A673 (cell line): ENCODE measurements around the gene CPA1. TPM values are rescaled to one million over a fixed set of nuclear protein-coding genes. Genes with fewer than 3 reads are reported as not detected.

ENCODE experiments used
- BruUV-seq: library from RNA; stranded (reverse); fragments of 400-500 nt; replicated peaks from 2 replicates; lab custom pipeline; 2021; lab: Mats Ljungman, UMichigan
- CTCF ChIA-PET: fragments of 300-600 bp; sonication (Branson Sonifier 250); formaldehyde crosslinking; loops from one replicate; lab custom pipeline; 2022; ENCODE audit warnings: antibody characterized with exemption; lab: Charles Lee
- POLR2A ChIA-PET: fragments of 300-600 bp; sonication (Branson Sonifier 250); formaldehyde crosslinking; loops from one replicate; lab custom pipeline; 2022; ENCODE audit warnings: antibody characterized with exemption; ENCODE audit not compliant: low non-redundant PET; lab: Charles Lee
- DNase-seq: peaks from one replicate; pipeline ENCODE4 v3.0.0-alpha.2; 2015; ENCODE audit warnings: low spot score
- H3K27ac ChIP-seq: fragments of 200-600 bp; sonication (generic); 2 replicates; pipeline ENCODE4 v1.5.1; 2016; ENCODE audit warnings: mixed run types, low read depth, mild to moderate bottlenecking, mixed read lengths, antibody characterized with exemption, low read length; ENCODE audit not compliant: poor library complexity, severe bottlenecking
- H3K27me3 ChIP-seq: fragments of 200-600 bp; sonication (generic); replicated peaks from 2 replicates; pipeline ENCODE4 v1.6.1; 2017; ENCODE audit warnings: mixed run types, low read depth, mild to moderate bottlenecking, mixed read lengths, antibody characterized with exemption, low read length; ENCODE audit not compliant: insufficient read depth, poor library complexity
- H3K36me3 ChIP-seq: fragments of 200-600 bp; sonication (generic); 2 replicates; pipeline ENCODE4 v1.6.1; 2016; ENCODE audit warnings: mixed run types, mild to moderate bottlenecking, mixed read lengths, antibody characterized with exemption, low read length; ENCODE audit not compliant: insufficient read depth, poor library complexity, severe bottlenecking
- H3K4me1 ChIP-seq: fragments of 200-600 bp; sonication (generic); 2 replicates; pipeline ENCODE4 v1.6.1; 2017; ENCODE audit warnings: mixed run types, mild to moderate bottlenecking, mixed read lengths, antibody characterized with exemption, low read length; ENCODE audit not compliant: insufficient read depth, poor library complexity, severe bottlenecking
- H3K4me3 ChIP-seq: fragments of 200-600 bp; sonication (generic); 2 replicates; pipeline ENCODE4 v1.5.1; 2016; ENCODE audit warnings: low read depth, mixed run types, mild to moderate bottlenecking, mixed read lengths, low read length; ENCODE audit not compliant: poor library complexity, severe bottlenecking
- H3K9me3 ChIP-seq: fragments of 200-600 bp; sonication (generic); 2 replicates; pipeline ENCODE4 v1.6.1; 2016; ENCODE audit warnings: mixed run types, low read depth, mild to moderate bottlenecking, mixed read lengths, antibody characterized with exemption, low read length; ENCODE audit not compliant: poor library complexity, severe bottlenecking
- CTCF ChIP-seq: fragments of 300-800, 200-600 bp; sonication (generic); conservative IDR thresholded peaks from 2 replicates; pipeline ENCODE4 v1.5.1; 2017; ENCODE audit warnings: low read depth, mild to moderate bottlenecking, antibody characterized with exemption, low read length, moderate library complexity, mixed read lengths
- EZH2 ChIP-seq: fragments of 200-600 bp; sonication (generic); IDR thresholded peaks from 2 replicates; pipeline ENCODE4 v1.6.1; 2017; ENCODE audit warnings: borderline replicate concordance, low read depth, mild to moderate bottlenecking, mixed read lengths, antibody characterized with exemption, low read length; ENCODE audit not compliant: poor library complexity, severe bottlenecking
- intact Hi-C: fragments of 100-400 bp; cut with micrococcal nuclease; formaldehyde crosslinking; loops from one replicate; pipeline ENCODE4 v1.10.0; 2022; ENCODE audit not compliant: unreplicated experiment
- total RNA-seq: library from RNA; stranded (reverse); gene quantifications from 2 replicates; pipeline ENCODE4 v1.2.3, GENCODE V29; 2021

The CPA1 gene
- total RNA-seq, 1 experiment from 2014 or later = not detected

- BruUV-seq = no TSS peak
- Histone ChIP-seq H3K9me3 (no peaks in the 10 kb centered on the region), H3K27me3 (no peaks in the 10 kb centered on the region), H3K4me3 (no peak overlapping the region), H3K27ac (no peak overlapping the region), H3K36me3 (peaks cover 3% of the 10 kb centered on the region), H3K4me1 (peaks cover 24% of the 10 kb centered on the region)
- DNase-seq = no peak
- TF ChIP-seq CTCF (no peak), EZH2 (no peak)
- POLR2A ChIA-PET = interaction anchor here (0.6 kb wide), 1 partner anchor 102 kb away, joined by 3 read pairs; no protein-coding TSS in a partner anchor
- CTCF ChIA-PET = no interaction called here
- intact Hi-C loops = no loop called here
Measured at GRCh38 chr7:130398526-130399090, 18.3 kb downstream of the CPA1 start.

GRCh38 chr7:130400120-130400572 lies 19.9 kb downstream of the CPA1 start:
- intact Hi-C loops = no loop called here
- POLR2A ChIA-PET = no interaction called here

GRCh38 chr7:130401101-130401500 lies 20.8 kb downstream of the CPA1 start:
- BruUV-seq = no TSS peak
- peaks cover 3% of the 10 kb centered on the region for H3K36me3 ChIP-seq
- no peak overlapping the region for H3K4me3 ChIP-seq
- DNase-seq = no peak
- TF ChIP-seq EZH2 (no peak), CTCF (no peak)
- CTCF ChIA-PET = no interaction called here
- no peaks in the 10 kb centered on the region for H3K9me3 ChIP-seq
- POLR2A ChIA-PET = no interaction called here
- H3K4me1 ChIP-seq = peaks cover 21% of the 10 kb centered on the region
- no peak overlapping the region for H3K27ac ChIP-seq
- intact Hi-C loops = no loop called here
- no peaks in the 10 kb centered on the region for H3K27me3 ChIP-seq

More at GRCh38 chr7:130400120-130400572, 19.9 kb downstream of the CPA1 start:
- H3K27ac ChIP-seq = no peak overlapping the region
- no peak for DNase-seq
- CTCF ChIA-PET = no interaction called here
- TF ChIP-seq CTCF (no peak), EZH2 (no peak)
- H3K4me3 ChIP-seq = no peak overlapping the region
- H3K36me3 ChIP-seq = peaks cover 3% of the 10 kb centered on the region
- H3K27me3 ChIP-seq = no peaks in the 10 kb centered on the region
- BruUV-seq = no TSS peak
- H3K4me1 ChIP-seq = peaks cover 24% of the 10 kb centered on the region
- H3K9me3 ChIP-seq = no peaks in the 10 kb centered on the region
